ENCODE measurements around the gene SORL1-AS1.

The SORL1-AS1 gene

DNA sequence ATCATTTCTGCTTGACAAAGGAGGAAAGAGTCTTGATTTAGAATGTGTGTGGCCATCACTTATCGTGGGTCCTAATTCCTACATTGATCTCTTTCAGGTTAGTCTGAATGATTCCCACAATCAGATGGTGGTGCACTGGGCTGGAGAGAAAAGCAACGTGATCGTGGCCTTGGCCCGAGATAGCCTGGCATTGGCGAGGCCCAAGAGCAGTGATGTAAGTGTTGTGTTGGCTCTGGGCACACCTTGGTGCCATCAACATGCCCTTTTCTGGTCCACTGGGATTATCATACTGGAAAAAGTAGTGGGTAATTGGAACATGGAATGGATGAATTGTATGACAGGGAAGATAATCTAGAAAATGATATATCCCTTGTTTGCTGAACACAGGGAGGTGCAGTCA is 17.1 kb upstream of the SORL1-AS1 start:
- no peak overlapping the region for H3K9ac ChIP-seq (ENCODE audit: low read depth, low read length)
- WGBS, 2 experiments (ENCODE audit: extremely low coverage in 2 of 2, insufficient read length in 1 of 2): 100% methylated on average over 4 of the region's 5 CpGs; no CpG with 5 or more reads in 1 of the 2 experiments
- no peak overlapping the region for H2BK120ac ChIP-seq (ENCODE audit: low read depth, low read length)
- ATAC-seq (ENCODE audit: low read depth) (no peak), DNase-seq (no peak)
- H3K9me1 ChIP-seq (ENCODE audit: insufficient read depth, low read length): peaks cover 8% of the 10 kb centered on the region; the same call in 1 of the 2 replicates
- no peaks in the 10 kb centered on the region for H4K20me1 ChIP-seq (ENCODE audit: insufficient read depth, low read length)
- no peaks in the 10 kb centered on the region for H3K27me3 ChIP-seq (ENCODE audit: control insufficient read depth, insufficient read depth, low read length)
- BruUV-seq (replicated peaks): no TSS peak
- H2AK5ac ChIP-seq (ENCODE audit: low read depth, low read length): no peak overlapping the region
- H3K18ac ChIP-seq (ENCODE audit: low read depth, low read length): no peak overlapping the region
- no peak overlapping the region for H2AK9ac ChIP-seq (replicated peaks; ENCODE audit: low read depth, low read length, poor library complexity)
- H4K91ac ChIP-seq (ENCODE audit: insufficient read depth, low read depth, low read length): no peak overlapping the region
- H3K4me2 ChIP-seq (ENCODE audit: low read depth, low read length): no peak overlapping the region
- ChIA-PET CTCF (no interaction called here), POLR2A (ENCODE audit: unreplicated experiment) (no interaction called here)
- no peak overlapping the region for H2BK20ac ChIP-seq (ENCODE audit: low read depth, low read length)
- no peak overlapping the region for H2BK5ac ChIP-seq (ENCODE audit: low read depth, low read length, poor library complexity, severe bottlenecking)
- no peak overlapping the region for H3K4me3 ChIP-seq (ENCODE audit: insufficient read depth, low read depth, low read length)
- peaks cover 14% of the 10 kb centered on the region for H3K4me1 ChIP-seq (ENCODE audit: control insufficient read depth, insufficient read depth, low read length)
- in situ Hi-C loops (cut with MboI; ENCODE audit: low sequenced_read_pairs): loop anchor here (25.0 kb wide), 1 partner anchor 642 kb away; the partner anchor contains the start of gene BLID
- no peak overlapping the region for H2AFZ ChIP-seq (replicated peaks; ENCODE audit: low read length, poor library complexity)
- no peak overlapping the region for H3K27ac ChIP-seq (ENCODE audit: insufficient read depth, low read length)
- H3K4ac ChIP-seq (ENCODE audit: low read depth, low read length): no peak overlapping the region
- dilution Hi-C loops (cut with HindIII; ENCODE audit: low sequenced_read_pairs, unreplicated experiment): no loop called here
- H4K5ac ChIP-seq (ENCODE audit: low read depth, low read length): no peak overlapping the region
- H3K9me3 ChIP-seq (ENCODE audit: control insufficient read depth, insufficient read depth, low read length): no peaks in the 10 kb centered on the region
- H3K36me3 ChIP-seq (ENCODE audit: control insufficient read depth, insufficient read depth, low read length): no peaks in the 10 kb centered on the region
- intact Hi-C loops (cut with micrococcal nuclease): loop anchor here (10.0 kb wide), 1 partner anchor 735 kb away; no protein-coding TSS in a partner anchor
- no peak overlapping the region for H3K14ac ChIP-seq (replicated peaks; ENCODE audit: low read depth, low read length)
- no peak overlapping the region for H3K56ac ChIP-seq (ENCODE audit: extremely low read depth, insufficient read depth, low read length)
- no peak overlapping the region for H2BK15ac ChIP-seq (ENCODE audit: low read depth, low read length)
- TF ChIP-seq RCOR1 (IDR thresholded peaks at IDR 0.05; ENCODE audit: insufficient replicate concordance, low read length): no peak
- no peak for TF ChIP-seq CEBPB (IDR thresholded peaks at IDR 0.05; ENCODE audit: low read depth, low read length)
- no peak for TF ChIP-seq SMC3 (IDR thresholded peaks at IDR 0.05; ENCODE audit: low read depth, low read length)
- TF ChIP-seq MAZ (IDR thresholded peaks at IDR 0.05; ENCODE audit: borderline replicate concordance, low read depth, low read length): no peak
- no peak for TF ChIP-seq FOS (IDR thresholded peaks at IDR 0.05; ENCODE audit: low read depth, low read length)
- no peak for TF ChIP-seq ELK1 (IDR thresholded peaks at IDR 0.05; ENCODE audit: borderline replicate concordance, low read depth, low read length)
- no peak for TF ChIP-seq CTCF (conservative IDR thresholded peaks at IDR 0.05; ENCODE audit: low read depth, low read length)
- no peak for TF ChIP-seq MXI1 (IDR thresholded peaks at IDR 0.05; ENCODE audit: borderline replicate concordance, low read depth, low read length)
- no peak for TF ChIP-seq NFE2L2 (IDR thresholded peaks at IDR 0.05; ENCODE audit: low read depth, low read length)
- no peak for TF ChIP-seq RAD21 (IDR thresholded peaks at IDR 0.05; ENCODE audit: low read length)
- no peak for TF ChIP-seq CHD1 (IDR thresholded peaks at IDR 0.05; ENCODE audit: low read depth, low read length)
- no peak for TF ChIP-seq BHLHE40 (IDR thresholded peaks at IDR 0.05; ENCODE audit: low read depth, low read length)
- TF ChIP-seq USF2 (IDR thresholded peaks at IDR 0.05; ENCODE audit: low read depth, low read length): no peak
- TF ChIP-seq RFX5 (IDR thresholded peaks at IDR 0.05; ENCODE audit: low read depth, low read length): no peak
- no peak for TF ChIP-seq MAFK (IDR thresholded peaks at IDR 0.05; ENCODE audit: low read depth, low read length)
- no peak for TF ChIP-seq POLR2A (IDR thresholded peaks at IDR 0.05; ENCODE audit: low read depth, low read length)
- H3K79me1 ChIP-seq (ENCODE audit: low read depth in 1 of 2, low read length in 2 of 2): peaks cover 0 to 7% of the 10 kb centered on the region in 2 experiments; a peak in 2 of 4 replicates
- H4K8ac ChIP-seq (ENCODE audit: low read depth in 2 of 2, low read length in 2 of 2): no peak overlapping the region
- no peak overlapping the region for H3K23ac ChIP-seq (ENCODE audit: low read depth, low read length)

Measured in IMR-90 (cell line).